Measurements from ENCODE around the gene UBA52. TPM values are rescaled to one million over a fixed set of nuclear protein-coding genes. Genes with fewer than 3 reads are reported as not detected.

Gene UBA52
- total RNA-seq, 1 experiment from 2014 or later: 660 TPM

DNA sequence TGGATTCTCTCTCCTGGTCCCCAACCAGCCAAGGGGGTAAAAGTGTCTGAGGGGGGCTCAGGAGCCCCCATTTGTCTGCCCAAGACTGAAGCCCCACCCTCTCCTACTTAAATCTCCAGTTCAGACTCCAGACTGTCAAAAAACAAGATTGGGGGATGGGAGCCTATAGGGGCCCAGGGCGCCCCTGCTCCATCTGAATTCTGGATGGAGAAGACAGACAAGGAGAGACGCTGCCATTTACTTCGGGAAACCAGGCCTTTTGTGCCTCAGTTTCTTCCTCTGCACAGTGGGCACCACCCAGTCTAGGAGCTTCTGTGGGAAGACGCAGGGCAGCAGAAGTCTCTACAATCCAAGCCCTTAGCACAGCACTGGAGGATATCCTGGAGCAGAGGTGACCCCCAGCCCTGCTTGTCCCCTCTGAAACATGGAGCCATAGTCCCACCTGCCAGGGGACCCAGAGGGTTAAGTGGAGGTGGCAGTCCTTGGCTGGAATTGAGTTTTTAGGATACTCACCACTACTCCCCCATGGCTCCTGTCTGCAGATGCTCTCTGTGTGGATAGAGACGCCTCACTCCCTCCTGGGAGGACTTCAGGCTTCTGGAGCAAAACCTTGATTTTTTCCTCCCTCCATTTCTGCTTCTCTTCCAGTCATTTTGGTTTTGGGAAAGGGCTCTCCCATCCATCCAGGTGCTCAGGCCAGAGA lies 36.6 kb downstream of the UBA52 start:
- no peak for DNase-seq (ENCODE audit: low spot score)

DNA sequence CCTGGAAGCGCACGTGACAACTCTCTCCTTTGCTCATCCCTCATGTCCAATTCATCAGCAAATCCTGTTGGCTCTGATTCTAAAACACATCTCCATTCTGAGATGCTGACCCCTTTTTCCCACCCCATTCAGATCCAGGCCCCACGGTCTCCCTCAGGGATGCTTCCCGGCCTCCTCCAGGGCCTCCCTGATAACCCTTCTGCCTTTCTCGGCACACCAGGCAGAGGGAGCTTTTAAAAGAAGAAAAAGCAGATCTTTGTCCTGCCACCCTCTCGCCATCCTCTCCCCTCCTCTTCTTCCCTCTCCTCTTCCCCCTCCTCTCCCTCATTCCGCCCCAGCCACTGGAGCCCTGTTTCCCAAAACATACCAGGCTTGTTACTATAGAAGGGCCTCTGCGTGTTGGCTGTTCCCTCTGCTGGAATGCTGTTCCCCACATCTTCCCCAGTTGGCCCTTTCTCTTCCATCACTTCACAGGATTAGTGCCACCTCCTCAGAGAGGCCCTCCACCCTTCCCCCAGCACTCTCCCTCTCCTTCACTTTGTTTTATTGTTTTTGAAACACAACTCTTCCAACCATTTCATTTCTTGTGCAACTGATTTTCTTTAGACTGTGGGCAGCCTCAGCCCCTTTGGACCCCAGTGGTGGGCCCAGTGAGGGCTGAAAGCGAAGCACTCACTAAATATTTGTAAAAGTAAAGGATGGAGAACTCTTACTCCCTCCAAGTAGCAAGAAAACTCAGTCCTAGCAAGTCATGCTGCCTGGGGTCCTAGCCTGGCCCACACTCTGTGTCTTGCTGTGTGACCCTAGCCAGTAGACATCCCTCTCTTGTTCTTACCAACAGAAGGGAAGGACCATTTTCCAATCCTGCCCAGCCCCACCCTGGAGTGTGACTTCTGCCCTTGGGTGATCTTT lies 37.4 kb downstream of the UBA52 start:
- no peak for DNase-seq (ENCODE audit: low spot score)

DNA sequence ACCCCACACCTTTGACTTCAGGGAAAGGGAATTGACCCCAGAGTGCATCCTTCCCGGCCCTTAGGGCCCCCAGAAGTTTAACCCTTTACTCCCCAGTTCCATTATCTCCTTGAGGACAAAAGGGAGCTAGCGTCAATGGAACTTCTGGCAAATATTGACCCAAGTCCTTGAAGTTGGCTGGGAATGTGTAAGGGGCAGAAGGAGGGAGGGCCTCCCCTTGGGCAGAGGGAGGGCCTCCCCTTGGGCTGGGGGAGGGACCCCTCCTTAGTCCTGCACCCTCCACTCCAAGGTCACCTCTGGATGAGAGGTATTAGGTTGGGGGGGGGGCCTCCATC lies 38.0 kb downstream of the UBA52 start:
- DNase-seq (ENCODE audit: low spot score): no peak

DNA sequence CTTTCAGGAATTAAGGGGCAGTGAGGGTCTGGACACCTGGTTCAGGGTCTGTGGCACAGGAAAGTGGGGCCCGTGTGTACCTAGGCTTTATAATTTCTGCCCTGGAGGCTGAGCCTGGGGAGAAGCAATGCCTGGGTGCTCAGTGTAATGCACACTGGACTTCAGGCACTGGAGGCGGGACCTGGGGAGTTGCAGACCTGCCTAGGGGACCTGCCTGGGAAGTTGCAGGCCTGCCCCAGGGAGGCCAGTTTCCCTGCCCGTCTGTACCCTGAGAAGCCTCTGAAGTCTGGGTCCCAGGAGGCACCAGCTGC lies 38.5 kb downstream of the UBA52 start:
- no peak for DNase-seq (ENCODE audit: low spot score)

DNA sequence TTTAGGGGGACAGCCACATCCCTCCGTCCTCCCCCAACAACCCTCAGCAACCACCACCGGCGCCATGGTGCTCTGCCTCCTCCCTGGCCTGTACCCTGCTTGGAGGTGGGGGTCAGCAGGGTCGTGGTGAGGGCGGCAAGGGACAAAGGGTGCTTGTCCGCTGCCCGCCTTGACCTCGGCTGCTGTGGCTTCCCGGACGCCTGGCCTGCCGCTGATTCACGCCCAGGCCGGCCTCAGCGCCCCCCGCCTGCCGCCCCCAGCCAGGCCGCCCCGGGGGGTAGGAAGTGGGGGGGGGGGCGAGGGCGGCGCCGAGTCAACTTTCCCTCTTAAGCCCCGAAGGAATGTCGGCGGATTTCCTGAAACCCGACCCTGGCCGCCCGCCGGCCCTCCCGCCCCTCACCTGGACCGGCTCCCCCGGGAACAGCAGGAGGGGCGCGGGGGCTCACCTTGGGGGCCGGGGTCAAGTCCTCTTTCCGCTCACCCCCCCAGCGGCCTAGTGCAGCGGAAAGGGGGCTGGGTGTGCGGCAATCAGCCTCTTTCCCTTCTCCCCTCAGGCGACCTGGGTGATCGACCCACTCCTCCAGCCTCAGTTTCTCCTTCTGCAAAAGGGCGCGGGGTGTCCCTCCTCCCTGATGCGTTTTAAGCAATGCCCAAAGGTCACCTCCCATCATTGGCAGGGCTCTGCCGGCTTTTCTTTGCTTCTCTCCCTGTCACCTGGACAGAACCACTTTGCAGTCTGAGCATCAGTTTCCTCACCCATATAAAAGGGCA lies 39.1 kb downstream of the UBA52 start:
- no peak for DNase-seq (ENCODE audit: low spot score)

DNA sequence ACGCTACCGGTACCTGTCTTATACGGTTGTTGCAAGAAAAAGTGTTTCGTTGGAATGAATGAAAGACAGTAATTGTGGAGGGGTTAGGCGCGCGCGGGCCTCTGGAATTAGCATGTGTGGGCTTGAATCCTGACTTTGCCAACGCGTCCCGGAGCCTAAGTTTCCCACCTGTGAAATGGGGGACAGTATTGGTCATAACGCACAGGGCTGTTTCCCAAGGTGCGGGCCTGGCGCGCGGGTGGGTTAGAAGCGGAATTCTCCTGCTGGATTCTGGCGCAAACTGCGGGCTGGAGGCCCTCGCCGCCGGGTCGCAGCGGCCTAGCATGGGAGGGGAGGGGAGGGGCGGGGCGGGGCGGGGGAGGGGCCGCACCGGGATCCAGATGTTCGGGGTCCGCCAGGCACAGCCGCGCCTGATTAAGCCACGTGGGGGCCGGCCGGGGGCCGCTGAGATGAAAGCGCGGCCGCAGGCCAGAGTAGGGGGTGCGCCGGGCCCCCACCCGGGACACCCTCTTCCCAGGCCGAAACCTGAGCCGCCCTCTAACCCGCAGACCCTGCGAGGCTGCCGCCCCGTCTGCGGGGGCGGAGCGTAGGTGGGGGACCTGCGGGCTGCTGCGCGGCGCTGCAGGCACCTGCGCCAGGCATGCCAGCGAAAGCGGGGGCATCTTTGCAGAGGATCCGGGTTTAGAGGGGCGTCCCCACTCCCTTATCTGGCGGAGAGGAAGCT lies 39.8 kb downstream of the UBA52 start:
- DNase-seq (ENCODE audit: low spot score): no peak

DNA sequence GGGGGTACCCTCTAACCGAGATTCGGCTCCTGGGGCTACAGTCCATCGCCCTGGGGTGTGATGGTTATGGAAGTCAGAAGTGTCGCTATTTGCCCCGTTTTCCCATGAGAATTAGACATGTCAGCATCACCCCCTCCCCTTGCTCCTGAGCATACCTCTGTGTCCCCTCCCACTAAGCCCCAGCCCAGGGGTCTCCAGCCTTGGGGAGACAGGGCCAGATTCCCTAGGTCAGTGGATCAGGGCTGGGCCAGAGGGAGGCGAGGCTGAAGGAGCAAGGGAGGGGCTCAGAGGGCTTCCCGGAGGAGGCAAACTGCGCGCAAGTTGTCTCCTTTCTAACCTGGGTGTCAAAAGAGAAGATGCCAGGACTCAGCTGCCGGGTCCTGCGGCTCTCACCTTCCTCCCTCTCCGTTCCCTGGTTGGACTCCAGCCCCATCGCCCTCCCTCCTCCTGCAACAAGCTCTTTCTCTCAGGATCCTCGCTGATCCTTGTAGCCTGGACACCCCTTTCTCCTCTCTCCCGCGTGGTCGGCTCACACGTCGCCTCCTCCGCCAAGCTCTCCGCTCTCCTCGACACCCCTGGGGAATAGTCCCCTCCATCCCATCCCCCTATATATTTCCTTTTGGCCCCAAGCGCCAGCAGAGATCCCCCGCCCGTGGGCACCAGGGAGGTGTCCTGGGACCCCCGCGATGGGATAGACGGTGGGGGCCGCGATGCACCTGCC lies 40.6 kb downstream of the UBA52 start:
- DNase-seq (ENCODE audit: low spot score): no peak

DNA sequence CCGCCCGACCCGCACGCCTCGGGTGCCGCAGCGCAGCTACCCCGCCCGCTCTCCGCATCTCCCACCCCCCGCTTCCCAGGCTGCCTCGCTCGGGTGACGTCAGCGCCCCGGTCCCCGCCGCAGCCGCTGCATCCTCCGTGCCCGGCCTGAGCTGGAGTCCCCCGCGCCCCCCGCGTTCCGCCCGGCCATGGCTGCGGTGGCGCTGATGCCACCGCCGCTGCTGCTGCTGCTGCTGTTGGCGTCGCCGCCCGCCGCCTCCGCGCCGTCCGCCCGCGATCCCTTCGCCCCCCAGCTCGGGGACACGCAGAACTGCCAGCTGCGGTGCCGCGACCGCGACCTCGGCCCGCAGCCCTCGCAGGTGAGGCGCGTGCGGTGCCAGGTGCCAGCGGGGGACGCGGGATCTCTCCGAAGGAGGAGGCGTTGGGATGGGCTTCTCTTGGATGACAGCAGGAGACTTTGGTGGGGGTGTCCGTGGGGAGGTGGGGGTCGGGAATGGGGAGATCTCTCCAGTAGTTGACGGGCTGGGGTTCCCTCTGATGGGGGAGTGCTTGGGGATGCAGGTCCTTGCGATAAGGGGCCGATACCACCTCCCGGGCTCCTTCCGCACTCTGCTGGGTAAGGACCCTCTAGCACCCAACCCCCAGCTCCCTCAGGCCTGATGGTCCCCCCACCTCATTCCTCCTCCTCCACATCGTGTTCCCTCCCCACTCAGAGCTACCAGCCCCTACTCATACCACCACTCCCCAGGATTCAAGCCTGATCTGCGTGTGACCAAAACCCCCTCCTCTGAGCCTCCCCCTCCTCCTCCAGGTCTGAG lies 41.3 kb downstream of the UBA52 start, which contains the start of gene TMEM59L:
TSS of gene TMEM59L (plus strand) at position 99 of the 817 bp plus-strand sequence. CDS start at position 188, 89 bp downstream.
- no peak for DNase-seq (ENCODE audit: low spot score)

DNA sequence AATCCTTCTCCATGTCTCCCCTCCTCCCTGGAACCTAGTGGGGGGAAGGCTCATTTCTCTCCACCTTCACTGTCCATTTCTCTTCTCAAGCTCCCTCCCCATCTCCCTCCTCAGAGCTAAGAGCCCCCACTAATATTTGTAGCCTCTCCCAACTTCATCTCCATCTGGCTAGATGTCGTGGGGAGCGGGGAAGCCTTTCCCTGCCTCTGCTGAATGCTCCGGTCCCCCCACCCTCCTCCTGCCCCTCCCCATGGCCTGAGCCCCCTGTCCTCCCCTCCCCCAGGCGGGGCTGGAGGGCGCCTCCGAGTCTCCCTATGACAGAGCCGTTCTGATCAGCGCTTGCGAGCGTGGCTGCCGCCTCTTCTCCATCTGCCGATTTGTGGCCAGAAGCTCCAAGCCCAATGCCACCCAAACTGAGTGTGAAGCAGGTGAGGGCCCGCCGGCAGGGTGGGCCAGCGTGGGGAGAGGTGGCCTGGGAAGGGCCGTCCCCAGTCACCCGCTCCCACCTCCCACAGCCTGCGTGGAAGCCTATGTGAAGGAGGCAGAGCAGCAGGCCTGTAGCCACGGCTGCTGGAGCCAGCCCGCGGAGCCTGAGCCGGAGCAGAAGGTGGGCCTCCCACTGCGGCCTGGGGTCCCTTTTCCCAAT lies 42.1 kb downstream of the UBA52 start:
- no peak for DNase-seq (ENCODE audit: low spot score)

DNA sequence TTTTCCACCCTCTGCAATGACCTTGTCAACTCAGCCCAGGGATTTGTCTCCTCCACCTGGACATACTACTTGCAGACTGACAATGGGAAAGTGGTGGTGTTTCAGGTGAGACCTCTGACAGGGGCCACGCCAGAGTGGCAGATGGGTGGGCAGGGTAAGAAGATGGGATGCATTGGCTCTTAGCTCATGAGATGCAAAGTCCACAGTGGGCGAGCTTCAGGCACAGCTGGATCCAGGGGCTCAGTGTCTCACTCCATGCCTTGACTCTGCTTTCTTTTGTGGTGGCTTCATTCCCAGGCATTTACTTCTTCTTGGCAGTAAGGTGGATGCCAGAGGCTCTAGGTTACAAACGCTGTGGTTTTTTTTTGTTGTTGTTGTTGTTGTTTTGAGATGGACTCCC lies 44.4 kb downstream of the UBA52 start:
- DNase-seq (ENCODE audit: low spot score): no peak

DNA sequence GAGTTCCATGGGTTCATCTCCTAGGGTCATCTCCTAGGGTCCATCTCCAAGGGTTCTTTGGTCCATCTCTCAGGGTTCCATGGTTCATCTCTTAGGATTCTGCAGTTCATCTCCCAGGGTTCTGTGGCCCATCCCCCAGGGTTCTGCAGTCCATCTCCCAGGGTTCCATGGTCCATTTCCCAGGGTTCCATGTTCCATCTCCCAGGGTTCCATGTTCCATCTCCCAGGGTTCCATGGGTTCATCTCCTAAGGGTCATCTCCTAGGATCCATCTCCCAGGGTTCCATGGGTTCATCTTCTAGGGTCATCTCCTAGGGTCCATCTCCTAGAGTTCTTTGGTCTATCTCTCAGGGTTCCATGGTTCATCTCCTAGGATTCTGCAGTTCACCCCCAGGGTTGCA lies 45.9 kb downstream of the UBA52 start:
- no peak for DNase-seq (ENCODE audit: low spot score)

DNA sequence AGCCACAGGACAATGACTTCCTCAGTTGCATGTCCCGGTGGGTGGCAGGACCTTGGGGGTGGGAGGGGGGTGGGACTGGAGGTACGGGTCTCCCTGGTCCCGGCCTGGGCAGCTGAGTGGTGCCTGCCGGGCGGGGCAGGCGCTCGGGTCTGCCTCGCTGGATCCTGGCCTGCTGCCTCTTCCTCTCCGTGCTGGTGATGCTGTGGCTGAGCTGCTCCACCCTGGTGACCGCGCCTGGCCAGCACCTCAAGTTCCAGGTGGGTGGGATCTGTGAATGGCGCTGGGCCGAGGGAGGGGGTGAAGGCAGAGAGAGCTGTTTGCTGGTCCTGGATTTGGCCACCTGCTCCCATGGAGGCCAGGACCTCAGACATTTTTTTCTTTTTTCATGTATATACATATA lies 46.6 kb downstream of the UBA52 start:
- DNase-seq (ENCODE audit: low spot score): no peak

DNA sequence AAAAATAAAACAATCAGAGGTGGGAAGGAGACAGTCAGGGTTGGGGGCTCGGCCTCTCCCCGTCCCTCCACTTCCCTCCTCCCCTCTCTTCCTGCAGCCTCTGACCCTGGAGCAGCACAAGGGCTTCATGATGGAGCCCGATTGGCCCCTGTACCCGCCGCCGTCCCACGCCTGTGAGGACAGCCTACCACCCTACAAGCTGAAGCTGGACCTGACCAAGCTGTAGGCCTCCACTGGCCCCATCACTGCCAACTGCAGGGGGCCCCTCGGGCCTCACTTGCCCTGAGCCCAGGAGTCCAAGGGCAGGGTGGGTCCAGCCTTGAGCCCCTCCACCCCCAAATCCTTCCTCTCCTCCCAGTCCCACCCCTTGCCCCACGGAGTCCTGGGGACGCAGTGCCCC lies 48.7 kb downstream of the UBA52 start:
- DNase-seq (ENCODE audit: low spot score): no peak

DNA sequence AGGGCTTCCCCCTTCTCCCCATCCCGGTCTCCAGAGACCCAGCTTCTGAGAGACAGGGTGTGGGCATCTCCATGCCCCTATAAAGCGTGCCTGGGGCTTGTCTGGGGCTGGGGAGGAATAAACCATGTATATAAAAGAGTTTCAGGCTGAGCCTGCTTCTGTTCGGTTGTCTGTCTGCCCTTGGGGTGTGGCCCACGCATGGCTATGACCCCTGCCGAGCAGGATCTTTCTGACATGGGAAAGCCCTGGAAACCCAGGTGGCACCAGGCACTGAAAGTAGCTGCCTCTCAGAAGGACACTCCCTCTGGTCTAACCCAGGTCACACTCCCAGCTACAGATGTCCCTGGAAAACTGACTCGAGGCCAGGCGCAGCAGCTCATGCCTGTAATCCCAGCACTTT lies 49.2 kb downstream of the UBA52 start:
- DNase-seq (ENCODE audit: low spot score): no peak

DNA sequence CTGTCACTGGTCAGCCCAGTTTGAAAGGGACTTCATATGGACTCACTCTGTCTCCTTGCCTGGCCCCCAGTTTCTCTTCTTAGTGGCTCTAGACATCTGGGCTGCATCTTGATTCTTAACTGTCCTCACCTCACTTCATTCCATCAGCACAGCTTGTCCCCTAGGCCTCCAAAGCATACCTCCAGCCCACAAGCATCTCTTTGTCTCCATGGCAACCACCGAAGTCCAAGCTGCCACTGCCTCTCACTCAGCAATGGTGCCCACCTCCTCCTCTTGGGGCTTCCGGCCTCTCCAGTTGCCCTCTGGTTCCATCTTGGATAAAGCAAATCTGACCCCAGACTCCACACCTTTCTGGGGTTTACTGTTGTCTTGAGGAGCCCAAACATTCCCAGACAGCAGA lies 55.2 kb downstream of the UBA52 start:
- no peak for DNase-seq (ENCODE audit: low spot score)
